ENCODE data around the gene ALDH1L1. TPM values are rescaled to one million over a fixed set of nuclear protein-coding genes. Genes with fewer than 3 reads are reported as not detected.

Gene ALDH1L1
- total and polyA plus RNA-seq, 2 of the 4 experiments (the other 2 are of a cell fraction): not detected

DNA sequence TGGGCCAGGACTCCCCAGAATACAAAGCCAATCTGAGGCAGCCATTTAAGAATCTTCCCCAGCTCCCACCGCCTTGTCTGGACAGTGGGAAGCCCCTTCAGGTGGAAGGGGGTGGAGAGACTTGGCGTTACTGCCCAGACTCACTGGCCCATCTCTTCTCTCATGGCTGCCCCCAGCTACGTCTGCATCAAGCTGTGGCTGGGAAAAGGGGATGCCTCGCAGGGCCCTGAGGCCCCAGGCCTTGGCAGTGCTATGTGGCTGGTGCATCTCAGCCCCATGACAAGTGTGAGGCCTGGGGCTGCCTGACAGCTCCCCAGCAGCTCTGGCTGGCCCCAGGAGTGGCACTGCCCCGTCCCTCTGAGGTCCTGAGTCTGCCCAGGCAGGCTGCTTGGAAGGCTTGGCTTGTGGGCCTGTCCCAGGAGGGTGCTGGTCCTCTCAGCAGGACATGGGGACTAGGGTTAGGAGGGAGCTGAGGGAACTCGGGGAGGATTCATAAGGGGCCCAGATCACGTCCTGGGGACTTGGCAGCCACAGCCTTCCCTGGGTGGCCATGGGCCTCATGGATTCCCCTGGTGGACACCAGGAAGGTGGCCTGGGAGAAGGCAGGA lies 76.3 kb downstream of the ALDH1L1 start:
- H4K20me1 ChIP-seq (ENCODE audit: insufficient read depth, low read length): no peaks in the 10 kb centered on the region
- in situ Hi-C loops (cut with MboI; ENCODE audit: low sequenced_read_pairs) (no loop called here), intact Hi-C loops (cut with micrococcal nuclease) (no loop called here), dilution Hi-C loops (cut with HindIII; ENCODE audit: low sequenced_read_pairs, unreplicated experiment) (no loop called here)
- no peaks in the 10 kb centered on the region for H3K9me3 ChIP-seq (ENCODE audit: control insufficient read depth, insufficient read depth, low read length)
- H3K4me3 ChIP-seq (ENCODE audit: insufficient read depth, low read depth, low read length): no peak overlapping the region
- no peak overlapping the region for H3K56ac ChIP-seq (ENCODE audit: extremely low read depth, insufficient read depth, low read length)
- H3K36me3 ChIP-seq (ENCODE audit: control insufficient read depth, insufficient read depth, low read length): no peaks in the 10 kb centered on the region
- ChIA-PET CTCF (no interaction called here), POLR2A (ENCODE audit: unreplicated experiment) (no interaction called here)
- H3K18ac ChIP-seq (ENCODE audit: low read depth, low read length): no peak overlapping the region
- no peak overlapping the region for H3K4ac ChIP-seq (ENCODE audit: low read depth, low read length)
- ATAC-seq (ENCODE audit: low read depth): no peak
- DNase-seq: no peak
- no peak overlapping the region for H3K23ac ChIP-seq (ENCODE audit: low read depth, low read length)
- peaks cover 6% of the 10 kb centered on the region; the same call in 1 of the 2 replicates for H3K9me1 ChIP-seq (ENCODE audit: insufficient read depth, low read length)
- no peak overlapping the region for H3K9ac ChIP-seq (ENCODE audit: low read depth, low read length)
- H2BK20ac ChIP-seq (ENCODE audit: low read depth, low read length): no peak overlapping the region
- no peak overlapping the region for H3K14ac ChIP-seq (replicated peaks; ENCODE audit: low read depth, low read length)
- TF ChIP-seq SMC3 (IDR thresholded peaks at IDR 0.05; ENCODE audit: low read depth, low read length): no peak
- TF ChIP-seq CEBPB (IDR thresholded peaks at IDR 0.05; ENCODE audit: low read depth, low read length): no peak
- no peak overlapping the region for H2AK9ac ChIP-seq (replicated peaks; ENCODE audit: low read depth, low read length, poor library complexity)
- H2BK5ac ChIP-seq (ENCODE audit: low read depth, low read length, poor library complexity, severe bottlenecking): no peak overlapping the region
- H4K8ac ChIP-seq (ENCODE audit: low read depth in 2 of 2, low read length in 2 of 2): no peak overlapping the region
- no peak overlapping the region for H2BK15ac ChIP-seq (ENCODE audit: low read depth, low read length)
- 48% methylated on average over 2 of the region's 7 CpGs; no CpG with 5 or more reads in 1 of the 2 experiments for WGBS, 2 experiments (ENCODE audit: extremely low coverage in 2 of 2, insufficient read length in 1 of 2)
- H3K4me2 ChIP-seq (ENCODE audit: low read depth, low read length): no peak overlapping the region
- H2BK120ac ChIP-seq (ENCODE audit: low read depth, low read length): no peak overlapping the region
- no TSS peak for BruUV-seq (replicated peaks)
- no peak overlapping the region for H3K27ac ChIP-seq (ENCODE audit: insufficient read depth, low read length)
- H4K5ac ChIP-seq (ENCODE audit: low read depth, low read length): no peak overlapping the region
- no peaks in the 10 kb centered on the region for H3K79me1 ChIP-seq (ENCODE audit: low read depth in 1 of 2, low read length in 2 of 2)
- H3K4me1 ChIP-seq (ENCODE audit: control insufficient read depth, insufficient read depth, low read length): peaks cover 7% of the 10 kb centered on the region
- H3K27me3 ChIP-seq (ENCODE audit: control insufficient read depth, insufficient read depth, low read length): peaks cover 3% of the 10 kb centered on the region; the same call in 1 of the 2 replicates
- H2AK5ac ChIP-seq (ENCODE audit: low read depth, low read length): no peak overlapping the region
- H4K91ac ChIP-seq (ENCODE audit: insufficient read depth, low read depth, low read length): no peak overlapping the region
- H2AFZ ChIP-seq (replicated peaks; ENCODE audit: low read length, poor library complexity): peak overlapping the region; percentile 15
